AG09319 (cell line): Measurements from ENCODE around the gene ZFP1.
"Not testable (repeated sequence)": the region's sequence is repeated elsewhere in the genome, so short reads cannot be mapped to it uniquely, and the experiment has no call there.

Experiments
- DNase-seq: peaks from one replicate; pipeline ENCODE4 v3.0.0-alpha.2; 2010; ENCODE audit warnings: low read depth; ENCODE audit errors: extremely low read depth
- TF ChIP-seq, protein P1 (sequence below): IDR thresholded peaks from 2 replicates; pipeline ENCODE4 v1.5.1; 2011; ENCODE audit warnings: low read depth, mild to moderate bottlenecking, inconsistent platforms, low read length, moderate library complexity

The ZFP1 gene

DNA sequence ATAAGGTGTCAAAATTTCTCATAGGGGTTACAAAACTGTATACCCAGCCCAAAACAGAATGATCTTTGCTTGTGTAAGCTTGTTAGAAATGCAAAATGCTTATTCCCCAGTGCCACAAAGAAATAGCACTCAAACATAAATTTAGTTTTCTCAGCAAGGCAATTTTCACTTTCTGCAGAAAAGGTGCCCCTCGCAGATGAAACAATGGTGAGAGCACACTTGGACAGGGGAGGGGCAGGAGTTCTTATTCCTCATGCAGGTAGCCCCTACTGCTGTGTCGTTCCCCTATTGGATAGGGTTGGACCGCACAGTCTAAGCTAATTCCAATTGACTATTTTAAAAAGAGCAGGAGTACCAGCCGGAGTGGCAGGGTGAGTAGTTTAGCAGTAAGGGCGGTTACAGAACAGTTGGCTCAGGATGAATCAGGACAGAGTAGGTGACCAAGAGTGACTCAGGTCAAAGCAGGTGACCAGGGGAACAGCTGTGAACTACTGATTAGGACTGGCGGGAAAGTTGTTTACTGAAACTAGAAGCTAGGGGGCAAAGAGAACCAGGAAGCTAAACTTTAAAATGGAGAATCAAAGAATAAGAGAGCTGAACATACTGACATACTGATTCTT lies 26.3 kb upstream of the ZFP1 start:
- DNase-seq = no peak
- TF ChIP-seq, protein P1, sequence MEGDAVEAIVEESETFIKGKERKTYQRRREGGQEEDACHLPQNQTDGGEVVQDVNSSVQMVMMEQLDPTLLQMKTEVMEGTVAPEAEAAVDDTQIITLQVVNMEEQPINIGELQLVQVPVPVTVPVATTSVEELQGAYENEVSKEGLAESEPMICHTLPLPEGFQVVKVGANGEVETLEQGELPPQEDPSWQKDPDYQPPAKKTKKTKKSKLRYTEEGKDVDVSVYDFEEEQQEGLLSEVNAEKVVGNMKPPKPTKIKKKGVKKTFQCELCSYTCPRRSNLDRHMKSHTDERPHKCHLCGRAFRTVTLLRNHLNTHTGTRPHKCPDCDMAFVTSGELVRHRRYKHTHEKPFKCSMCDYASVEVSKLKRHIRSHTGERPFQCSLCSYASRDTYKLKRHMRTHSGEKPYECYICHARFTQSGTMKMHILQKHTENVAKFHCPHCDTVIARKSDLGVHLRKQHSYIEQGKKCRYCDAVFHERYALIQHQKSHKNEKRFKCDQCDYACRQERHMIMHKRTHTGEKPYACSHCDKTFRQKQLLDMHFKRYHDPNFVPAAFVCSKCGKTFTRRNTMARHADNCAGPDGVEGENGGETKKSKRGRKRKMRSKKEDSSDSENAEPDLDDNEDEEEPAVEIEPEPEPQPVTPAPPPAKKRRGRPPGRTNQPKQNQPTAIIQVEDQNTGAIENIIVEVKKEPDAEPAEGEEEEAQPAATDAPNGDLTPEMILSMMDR = no peak

DNA sequence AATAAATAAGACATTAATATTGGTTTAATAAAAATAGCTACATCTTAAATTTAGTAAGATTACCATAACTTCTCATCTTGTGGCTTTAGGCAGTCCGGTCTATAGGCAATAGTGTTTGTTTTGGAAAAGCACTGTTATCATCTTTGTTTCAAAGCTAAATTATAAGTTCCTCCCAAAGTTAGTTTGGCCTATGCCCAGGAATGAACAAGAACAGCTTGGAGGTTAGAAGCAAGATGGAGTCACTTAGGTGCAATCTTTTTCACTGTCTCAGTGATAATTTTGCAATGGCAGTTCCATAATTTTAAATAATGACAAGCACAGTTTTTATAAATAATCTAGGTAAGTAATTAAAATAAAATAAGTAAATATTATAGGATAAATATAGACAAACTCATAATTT lies 25.7 kb upstream of the ZFP1 start:
- no peak for DNase-seq
- TF ChIP-seq, protein P1 = no peak

DNA sequence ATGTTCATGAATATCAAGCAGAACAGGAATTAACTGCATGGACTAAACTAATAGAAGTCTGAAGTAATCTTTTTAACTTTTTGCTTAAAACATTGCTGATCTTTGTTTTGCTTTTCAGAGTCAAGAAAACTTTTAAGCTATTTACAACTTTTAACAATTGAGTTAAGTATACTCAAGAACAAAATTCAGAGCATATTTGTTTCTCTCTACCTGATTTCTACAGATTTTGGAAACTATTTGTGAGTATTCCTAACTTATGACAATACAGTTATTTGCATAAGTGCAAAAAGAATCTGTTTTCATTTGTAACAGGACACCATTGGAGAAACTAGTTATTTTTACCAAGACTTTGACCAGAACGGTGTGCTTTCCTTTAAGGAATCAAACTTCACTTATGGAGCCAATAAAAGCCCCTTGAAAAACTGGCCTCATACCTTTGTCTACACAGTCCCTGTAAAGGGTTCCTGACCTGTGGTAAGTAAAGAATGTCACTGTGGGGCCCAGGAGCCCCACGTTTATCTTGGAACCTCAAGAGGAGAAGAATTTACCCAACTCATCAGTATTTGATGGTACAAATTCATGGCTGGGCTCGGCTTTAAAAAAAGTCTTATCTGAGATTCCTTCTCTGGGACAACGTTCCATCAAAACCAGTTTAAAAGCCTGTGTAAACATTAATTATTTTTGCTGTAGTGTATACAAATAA lies 20.5 kb upstream of the ZFP1 start:
- DNase-seq = no peak

DNA sequence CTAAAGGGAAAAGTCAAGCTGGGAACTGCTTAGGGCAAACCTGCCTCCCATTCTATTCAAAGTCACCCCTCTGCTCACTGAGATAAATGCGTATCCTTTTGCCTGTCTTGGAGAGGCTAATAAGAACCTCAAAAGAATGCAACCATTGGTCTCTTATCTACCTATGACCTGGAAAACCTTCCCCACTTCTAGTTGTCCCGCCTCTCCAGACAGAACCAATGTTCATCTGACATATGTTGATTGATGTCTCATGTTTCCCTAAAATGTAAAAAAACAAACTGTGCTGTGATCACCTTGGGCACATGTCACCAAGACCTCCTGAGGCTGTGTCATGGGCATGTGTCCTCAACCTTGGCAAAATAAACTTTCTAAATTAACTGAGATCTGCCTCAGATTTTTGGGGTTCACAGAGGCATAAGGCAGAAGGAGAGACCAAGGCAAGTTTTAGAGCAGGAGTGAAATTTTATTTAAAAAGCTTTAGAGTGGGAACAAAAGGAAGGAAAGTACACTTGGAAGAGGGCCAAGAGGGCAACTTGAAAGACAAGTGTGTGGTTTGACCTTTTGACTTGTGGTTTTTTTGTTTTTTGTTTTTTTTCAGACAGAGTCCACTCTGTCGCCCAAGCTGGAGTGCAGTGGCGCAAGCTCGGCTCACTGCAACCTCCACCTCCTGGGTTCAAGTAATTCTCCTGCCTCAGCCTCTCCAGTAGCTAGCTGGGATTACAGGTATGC lies 18.7 kb upstream of the ZFP1 start:
- not testable (repeated sequence) for DNase-seq

More for the DNA sequence above, 20.5 kb upstream of the ZFP1 start:
- TF ChIP-seq, protein P1 = no peak

DNA sequence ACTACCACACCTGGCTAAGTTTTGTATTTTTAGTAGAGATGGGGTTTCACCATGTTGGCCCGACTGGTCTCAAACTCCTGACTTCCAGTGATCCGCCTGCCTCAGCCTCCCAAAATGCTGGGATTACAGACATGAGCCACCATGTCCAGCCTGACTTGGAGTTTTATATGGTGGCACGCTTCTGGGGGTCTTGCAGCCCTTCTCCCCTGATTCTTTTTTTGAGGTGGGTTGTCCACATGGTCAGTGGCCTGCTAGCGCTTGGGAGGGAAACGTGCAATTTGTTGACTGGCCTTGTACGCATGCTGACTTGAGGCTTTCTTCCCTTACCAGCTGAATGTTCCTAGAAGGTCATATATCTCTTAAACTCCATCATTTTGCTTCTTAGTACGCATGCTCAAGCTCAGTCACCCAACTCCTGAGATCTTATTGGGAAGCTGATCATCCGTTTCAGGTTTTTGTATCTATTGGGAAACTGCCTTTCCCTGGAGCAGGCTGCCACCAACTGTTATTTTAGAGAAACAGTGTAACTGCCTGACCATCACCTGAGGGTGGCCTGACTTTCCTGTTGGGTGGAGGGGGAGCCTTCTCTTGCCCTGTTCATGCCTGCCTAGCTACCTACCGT lies 18.1 kb upstream of the ZFP1 start:
- no peak for DNase-seq
- TF ChIP-seq, protein P1 = no peak

DNA sequence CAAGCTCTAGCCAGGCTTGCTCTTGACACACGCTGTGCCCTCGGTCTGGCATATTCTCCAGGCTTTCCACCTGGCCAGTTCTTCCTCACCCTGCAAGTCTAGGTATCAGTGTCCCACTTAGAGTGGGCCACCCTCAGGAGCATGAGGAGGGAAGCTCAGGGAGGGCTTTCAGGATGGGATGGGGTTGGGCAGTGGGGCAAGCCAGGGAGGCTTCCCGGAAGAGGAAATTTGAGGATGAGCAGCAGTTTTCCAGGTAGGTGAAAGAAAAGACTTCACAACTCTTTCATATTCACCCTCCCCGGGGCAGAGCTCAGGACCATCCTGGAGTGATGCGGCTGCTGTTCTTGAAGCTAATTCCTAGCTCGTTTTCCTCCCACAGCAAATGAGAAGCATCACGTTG lies 17.2 kb upstream of the ZFP1 start:
- TF ChIP-seq, protein P1 = no peak
- DNase-seq = no peak

DNA sequence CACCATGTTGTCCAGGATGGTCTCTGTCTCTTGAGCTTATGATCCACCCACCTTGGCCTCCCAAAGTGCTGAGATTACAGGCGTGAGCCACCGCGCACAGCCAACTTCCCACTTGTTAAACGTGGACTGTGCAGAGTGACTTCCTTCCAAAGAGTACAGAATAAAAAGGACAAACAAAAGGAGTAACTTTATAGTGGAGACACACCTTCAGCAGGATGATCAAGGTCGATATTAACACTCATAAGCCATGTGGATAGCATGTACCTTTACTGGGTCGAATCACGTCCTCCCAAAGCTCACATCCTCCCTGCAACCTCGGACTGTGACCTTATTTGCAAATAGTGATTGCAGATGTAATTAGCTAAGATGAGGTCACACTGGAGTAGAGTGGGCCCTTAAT lies 10.1 kb upstream of the ZFP1 start:
- TF ChIP-seq, protein P1 = no peak

More for the DNA sequence above, 10.1 kb upstream of the ZFP1 start:
- no peak for DNase-seq
